ENCODE data around the gene CAMKK1.

Gene CAMKK1

DNA sequence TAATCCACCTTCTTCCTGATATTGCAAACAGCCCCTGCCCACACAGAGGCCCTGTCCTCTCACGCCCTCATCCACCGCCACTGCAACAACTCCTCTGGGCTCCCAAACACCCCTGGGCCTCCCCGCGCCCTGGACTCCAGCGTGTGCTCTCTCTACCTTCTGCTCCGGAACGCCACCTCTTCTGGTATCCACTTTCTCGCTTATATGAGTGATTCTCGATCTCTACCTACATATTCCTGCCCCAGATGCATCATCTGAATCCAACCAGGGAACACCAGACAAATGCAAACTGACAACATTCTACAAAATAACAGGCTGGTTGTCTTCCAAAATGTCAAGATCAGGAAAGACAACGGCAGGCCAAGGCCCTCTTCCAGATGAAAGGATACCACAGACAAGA is 19.0 kb downstream of the CAMKK1 start:
- DNase-seq (ENCODE audit: extremely low read depth, low read depth): no peak
- TF ChIP-seq, protein P1, sequence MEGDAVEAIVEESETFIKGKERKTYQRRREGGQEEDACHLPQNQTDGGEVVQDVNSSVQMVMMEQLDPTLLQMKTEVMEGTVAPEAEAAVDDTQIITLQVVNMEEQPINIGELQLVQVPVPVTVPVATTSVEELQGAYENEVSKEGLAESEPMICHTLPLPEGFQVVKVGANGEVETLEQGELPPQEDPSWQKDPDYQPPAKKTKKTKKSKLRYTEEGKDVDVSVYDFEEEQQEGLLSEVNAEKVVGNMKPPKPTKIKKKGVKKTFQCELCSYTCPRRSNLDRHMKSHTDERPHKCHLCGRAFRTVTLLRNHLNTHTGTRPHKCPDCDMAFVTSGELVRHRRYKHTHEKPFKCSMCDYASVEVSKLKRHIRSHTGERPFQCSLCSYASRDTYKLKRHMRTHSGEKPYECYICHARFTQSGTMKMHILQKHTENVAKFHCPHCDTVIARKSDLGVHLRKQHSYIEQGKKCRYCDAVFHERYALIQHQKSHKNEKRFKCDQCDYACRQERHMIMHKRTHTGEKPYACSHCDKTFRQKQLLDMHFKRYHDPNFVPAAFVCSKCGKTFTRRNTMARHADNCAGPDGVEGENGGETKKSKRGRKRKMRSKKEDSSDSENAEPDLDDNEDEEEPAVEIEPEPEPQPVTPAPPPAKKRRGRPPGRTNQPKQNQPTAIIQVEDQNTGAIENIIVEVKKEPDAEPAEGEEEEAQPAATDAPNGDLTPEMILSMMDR (IDR thresholded peaks at IDR 0.05; ENCODE audit: low read depth, low read length): no peak

DNA sequence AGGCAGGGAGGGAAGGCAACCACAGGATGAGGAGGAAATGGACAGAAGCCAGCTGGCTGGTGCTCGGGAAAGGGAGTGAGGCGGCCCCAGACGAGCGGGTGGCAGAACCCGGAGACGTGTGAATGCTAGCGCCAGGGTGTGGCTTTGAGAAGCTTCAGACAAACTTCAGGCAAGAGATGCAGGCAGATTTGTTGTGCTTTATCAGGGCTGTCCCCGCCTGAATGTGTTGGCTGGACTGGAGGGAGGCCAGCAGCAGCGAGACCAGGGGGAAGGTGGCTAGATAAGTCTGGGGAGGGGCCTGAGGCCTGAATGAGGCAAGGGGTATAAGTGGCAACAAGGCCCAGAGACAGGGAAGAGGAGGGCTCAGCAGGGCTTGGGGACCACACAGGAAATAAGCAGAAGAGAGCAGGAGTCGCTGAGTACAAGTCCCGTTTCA is 22.0 kb downstream of the CAMKK1 start:
- TF ChIP-seq, protein P1 (IDR thresholded peaks at IDR 0.05; ENCODE audit: low read depth, low read length): no peak
- DNase-seq (ENCODE audit: extremely low read depth, low read depth): no peak

DNA sequence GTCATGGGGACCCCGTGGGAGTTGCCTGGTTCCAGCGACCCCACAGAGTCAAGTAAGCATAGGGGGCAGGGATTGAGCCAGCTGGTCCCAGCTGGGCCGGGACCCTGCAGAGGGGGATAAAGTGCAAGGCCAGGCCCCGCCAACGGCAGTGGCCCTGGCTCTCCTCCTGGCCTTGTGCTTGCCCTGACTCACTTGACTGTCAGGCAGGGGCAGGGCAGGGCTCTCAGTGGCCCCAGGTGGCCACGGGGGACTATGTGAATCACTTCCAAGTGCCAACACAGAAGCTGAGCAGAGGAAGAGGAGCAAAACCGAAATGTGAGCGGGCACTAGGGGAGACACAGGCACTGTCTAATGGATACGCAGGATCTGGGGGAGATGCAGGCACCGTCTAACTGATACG is 25.2 kb downstream of the CAMKK1 start:
- DNase-seq (ENCODE audit: extremely low read depth, low read depth): no peak
- TF ChIP-seq, protein P1 (IDR thresholded peaks at IDR 0.05; ENCODE audit: low read depth, low read length): no peak

DNA sequence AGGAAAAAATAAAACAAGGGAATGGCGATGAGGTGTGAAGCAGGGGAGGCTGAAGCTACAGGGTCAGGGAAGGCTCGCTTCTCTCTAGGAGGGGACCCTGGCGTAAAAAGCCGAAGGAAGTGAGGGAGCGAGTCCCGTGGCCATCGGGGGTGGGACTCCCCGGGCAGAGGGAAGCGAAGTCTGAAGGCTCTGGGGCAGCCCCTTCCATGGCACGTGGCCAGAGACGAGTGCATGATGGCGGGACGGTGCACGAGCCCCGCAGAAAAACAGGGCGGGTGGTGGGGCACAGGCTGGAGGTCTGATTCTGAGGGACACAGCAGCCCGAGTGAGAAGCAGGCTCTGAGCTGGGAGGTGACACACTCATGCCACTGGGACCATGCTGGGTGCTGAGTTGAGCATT is 25.7 kb downstream of the CAMKK1 start:
- TF ChIP-seq, protein P1 (IDR thresholded peaks at IDR 0.05; ENCODE audit: low read depth, low read length): no peak

DNA sequence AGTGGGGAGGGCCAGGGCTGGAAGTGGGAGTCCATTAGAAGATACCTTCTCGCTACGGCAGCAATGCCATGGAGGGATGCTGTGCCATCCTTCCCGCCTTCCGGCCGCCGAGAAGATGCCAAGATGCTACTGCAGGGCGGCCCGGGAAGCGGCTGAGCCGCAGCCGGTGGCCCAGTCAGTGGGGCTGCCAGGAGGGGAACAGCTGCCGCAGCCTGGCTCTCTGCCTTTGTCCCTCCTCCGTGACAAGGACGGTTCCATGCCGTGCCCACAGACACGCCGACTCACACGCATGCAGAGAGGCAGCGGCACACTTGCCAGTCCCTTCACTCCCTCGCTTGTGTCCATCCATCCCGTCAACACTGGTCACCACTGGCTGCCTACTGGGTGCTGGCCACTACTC is 26.6 kb downstream of the CAMKK1 start:
- no peak for DNase-seq (ENCODE audit: extremely low read depth, low read depth)
- TF ChIP-seq, protein P1 (IDR thresholded peaks at IDR 0.05; ENCODE audit: low read depth, low read length): no peak

More for the DNA sequence above, 25.7 kb downstream of the CAMKK1 start:
- no peak for DNase-seq (ENCODE audit: extremely low read depth, low read depth)

DNA sequence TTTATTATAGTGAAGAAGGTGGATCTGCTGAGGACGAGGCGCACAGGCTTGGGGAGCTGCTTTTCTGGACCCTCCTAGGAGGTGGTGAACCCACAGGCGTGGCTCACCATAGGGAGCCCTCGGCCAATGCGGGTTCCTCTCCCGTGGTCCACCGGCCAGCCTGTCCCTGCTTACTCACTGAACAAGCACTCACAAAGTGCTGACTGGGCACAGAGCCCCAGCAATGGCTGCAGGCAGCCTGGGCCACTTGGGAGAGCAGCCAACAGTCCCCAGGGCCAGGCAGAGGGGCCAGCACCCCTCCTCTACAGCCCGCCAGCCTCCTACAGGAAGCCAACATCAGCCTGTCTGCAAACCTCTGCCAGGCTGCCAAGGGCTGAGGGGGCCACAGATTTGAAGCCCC is 27.7 kb downstream of the CAMKK1 start:
- DNase-seq (ENCODE audit: extremely low read depth, low read depth): peak; percentile 22

DNA sequence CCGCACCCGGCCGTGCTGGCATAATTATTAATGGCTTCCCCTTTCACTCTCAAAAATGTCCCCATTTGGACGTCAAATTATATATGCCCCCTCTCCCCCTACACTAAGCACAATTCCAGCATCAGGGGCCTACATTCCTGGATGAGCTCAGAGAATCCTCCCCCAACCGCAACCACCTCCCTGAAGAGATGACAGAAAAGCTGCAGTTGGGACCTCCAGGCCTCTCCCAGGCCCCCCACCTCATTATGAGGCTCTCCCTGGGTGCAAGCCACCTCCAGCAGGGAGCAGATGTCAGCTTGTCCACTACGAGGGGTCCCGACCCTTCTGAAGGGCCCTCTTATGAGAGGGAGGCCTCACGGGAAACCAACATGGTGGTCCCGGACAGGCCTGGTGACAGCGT is 28.3 kb downstream of the CAMKK1 start:
- DNase-seq (ENCODE audit: extremely low read depth, low read depth): no peak
- TF ChIP-seq, protein P1 (IDR thresholded peaks at IDR 0.05; ENCODE audit: low read depth, low read length): no peak

More for the DNA sequence above, 27.7 kb downstream of the CAMKK1 start:
- TF ChIP-seq, protein P1 (IDR thresholded peaks at IDR 0.05; ENCODE audit: low read depth, low read length): no peak

Data from AG09319 (cell line).